NB4 (cell line): Measurements from ENCODE around the gene ALG10.
"Not testable (repeated sequence)": the region's sequence is repeated elsewhere in the genome, so short reads cannot be mapped to it uniquely, and the experiment has no call there.

Experiments used
- DNase-seq: peaks from one replicate; pipeline ENCODE4 v3.0.0; 2010; ENCODE audit warnings: low read depth
- H3K4me3 ChIP-seq: one replicate; pipeline ENCODE4 v1.5.1; 2011; ENCODE audit warnings: mild to moderate bottlenecking, low read depth, low read length, moderate library complexity
- CTCF ChIP-seq: IDR thresholded peaks from one replicate; pipeline ENCODE4 v1.5.1; 2012; ENCODE audit warnings: low read depth, low read length
- MAX ChIP-seq: IDR thresholded peaks from 2 replicates; pipeline ENCODE4 v1.6.1; 2011; ENCODE audit warnings: low read depth, low read length
- MYC ChIP-seq: IDR thresholded peaks from 2 replicates; pipeline ENCODE4 v1.6.1; 2011; ENCODE audit warnings: low read depth, low read length
- POLR2A ChIP-seq: IDR thresholded peaks from 2 replicates; pipeline ENCODE4 v1.6.1; 2011; ENCODE audit warnings: mild to moderate bottlenecking; ENCODE audit not compliant: insufficient read length; ENCODE audit errors: extremely low read depth

ALG10 gene

GRCh38 chr12:34046570-34046969 lies 24.3 kb downstream of the ALG10 start:
- DNase-seq = no peak
- no peak overlapping the region for H3K4me3 ChIP-seq
- TF ChIP-seq MAX = no peak
- no peak for TF ChIP-seq CTCF
- TF ChIP-seq MYC = no peak
- no peak for TF ChIP-seq POLR2A

GRCh38 chr12:34047855-34048254 lies 25.6 kb downstream of the ALG10 start:
- not testable (repeated sequence) for DNase-seq, H3K4me3 ChIP-seq

- TF ChIP-seq POLR2A (no peak), MAX (no peak), CTCF (no peak), MYC (no peak)
- no peak for DNase-seq
- H3K4me3 ChIP-seq = no peak overlapping the region
Measured at GRCh38 chr12:34048714-34049113, 26.4 kb downstream of the ALG10 start.

- H3K4me3 ChIP-seq = no peak overlapping the region
- no peak for DNase-seq
- TF ChIP-seq CTCF (no peak), POLR2A (no peak), MAX (no peak), MYC (no peak)
Measured at GRCh38 chr12:34051486-34051885, 29.2 kb downstream of the ALG10 start.

GRCh38 chr12:34054938-34055337 lies 32.6 kb downstream of the ALG10 start:
- no peak for TF ChIP-seq MYC
- no peak for TF ChIP-seq CTCF
- no peak for TF ChIP-seq POLR2A
- no peak for TF ChIP-seq MAX
- H3K4me3 ChIP-seq = no peak overlapping the region
- no peak for DNase-seq
